HG03575 (cell line): ENCODE results near the gene HACD1.
"Not testable (repeated sequence)": the region's sequence is repeated elsewhere in the genome, so short reads cannot be mapped to it uniquely, and the experiment has no call there.

Experiments
- ATAC-seq: cut with Tn5 transposase; IDR thresholded peaks from one replicate; pipeline ENCODE4 v1.9.1; 2021; ENCODE audit not compliant: unreplicated experiment, insufficient number of reproducible peaks, low FRiP score; ENCODE audit errors: extremely low read depth

The HACD1 gene

DNA sequence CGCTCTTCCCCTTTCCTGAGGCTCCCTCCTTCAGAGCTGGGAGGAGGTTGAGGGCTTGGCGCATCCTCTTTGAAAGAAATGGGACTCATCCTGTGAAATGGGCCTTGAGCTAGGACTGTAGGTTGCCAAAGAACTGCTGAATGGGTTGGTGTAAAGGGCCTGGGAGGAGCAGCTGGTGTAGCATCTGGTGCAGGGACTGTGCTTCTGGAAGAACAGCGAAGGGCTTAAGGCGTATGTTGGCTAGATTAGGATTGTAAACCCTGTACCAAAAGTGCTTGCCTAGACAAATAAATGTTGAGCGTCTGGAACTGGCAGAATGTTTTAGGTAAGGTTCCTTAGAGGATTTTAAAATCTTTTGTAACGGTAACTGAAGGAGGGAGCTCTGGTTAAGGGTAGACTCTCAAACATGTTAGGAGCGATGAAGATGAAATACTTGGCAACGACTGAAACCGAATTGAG is 27.3 kb upstream of the HACD1 start:
- ATAC-seq = no peak

DNA sequence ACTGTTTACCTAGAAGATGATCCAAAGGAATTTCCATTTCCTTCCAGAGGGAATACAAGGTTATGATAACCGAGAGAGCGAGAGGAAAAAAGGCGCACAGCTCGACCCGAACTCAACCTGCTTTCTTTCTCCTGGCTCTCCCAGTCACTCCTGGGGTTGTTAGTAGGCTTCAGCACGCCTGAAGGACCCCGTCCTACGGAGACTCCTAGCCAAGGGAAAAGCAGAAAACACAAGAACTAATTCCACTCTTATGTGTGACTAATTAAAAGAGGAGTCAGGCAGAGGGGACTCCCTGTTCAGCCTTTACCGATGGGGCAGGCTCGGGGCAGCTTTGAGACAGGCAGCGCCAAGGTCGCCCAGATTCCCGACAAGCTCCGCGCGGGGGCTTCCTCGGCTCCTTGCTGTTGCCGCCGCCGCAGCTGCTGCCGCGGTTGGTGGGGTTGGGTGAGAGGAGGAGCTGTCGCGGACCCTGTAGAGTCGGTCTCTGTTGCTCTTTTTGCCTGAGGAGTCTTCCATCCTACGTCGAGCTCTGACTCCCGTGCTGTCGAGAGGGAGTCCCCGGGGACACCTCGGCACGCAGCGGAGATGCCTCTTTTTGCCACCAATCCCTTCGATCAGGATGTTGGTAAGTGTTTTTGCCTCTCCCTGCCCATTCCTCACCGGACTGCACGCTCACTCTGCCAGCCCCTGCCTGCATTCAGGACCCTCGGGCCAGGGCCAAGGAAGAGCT is 26.7 kb upstream of the HACD1 start, which contains the start of gene STAM:
STAM (plus strand) TSS at position 397 of the 730 bp plus-strand sequence; CDS start at position 586, 189 bp downstream.
- ATAC-seq = peak; percentile 68

DNA sequence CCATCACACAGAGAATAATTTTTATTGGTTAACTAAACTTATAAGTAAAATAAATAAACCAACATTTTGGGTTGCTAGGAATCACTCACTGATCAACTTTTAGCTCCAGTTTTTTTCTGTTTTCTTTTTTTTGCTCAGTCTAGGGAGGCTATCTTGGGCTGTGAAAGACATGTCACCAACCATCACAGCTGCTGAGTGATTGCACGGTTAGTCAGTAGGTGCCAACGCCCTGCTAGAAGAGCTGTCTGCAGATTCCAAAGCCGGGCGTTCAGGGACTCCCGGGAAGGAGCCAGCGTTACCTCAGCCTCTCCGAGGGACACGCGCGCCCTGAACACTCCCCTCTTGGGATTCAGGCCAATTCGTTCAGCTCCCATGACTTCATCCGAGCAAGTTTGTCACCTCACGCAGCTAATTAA is 26.2 kb upstream of the HACD1 start:
- ATAC-seq = peak; percentile 2

DNA sequence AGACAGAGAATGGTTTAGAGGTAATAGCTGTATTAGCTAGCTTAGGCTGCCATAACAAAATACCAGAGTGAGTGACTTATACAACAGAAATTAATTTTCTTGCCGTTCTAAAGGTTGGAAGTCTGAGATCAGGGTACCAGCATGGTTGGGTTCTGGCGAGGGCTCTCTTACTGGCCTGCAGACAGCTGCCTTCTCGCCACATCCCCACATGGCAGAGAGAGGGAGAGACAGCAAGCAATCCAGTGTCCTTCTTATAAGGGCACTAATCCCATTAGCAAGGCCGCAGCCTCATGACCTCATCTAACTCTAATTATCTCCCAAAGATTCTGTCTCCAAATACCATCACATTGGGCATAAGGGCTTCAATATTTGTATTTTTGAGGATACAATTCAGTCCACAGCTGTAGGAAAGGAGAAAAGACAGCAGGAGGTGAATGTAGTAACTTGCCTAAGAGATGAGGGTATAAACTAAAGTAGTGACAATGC is 23.2 kb upstream of the HACD1 start:
- ATAC-seq = no peak

DNA sequence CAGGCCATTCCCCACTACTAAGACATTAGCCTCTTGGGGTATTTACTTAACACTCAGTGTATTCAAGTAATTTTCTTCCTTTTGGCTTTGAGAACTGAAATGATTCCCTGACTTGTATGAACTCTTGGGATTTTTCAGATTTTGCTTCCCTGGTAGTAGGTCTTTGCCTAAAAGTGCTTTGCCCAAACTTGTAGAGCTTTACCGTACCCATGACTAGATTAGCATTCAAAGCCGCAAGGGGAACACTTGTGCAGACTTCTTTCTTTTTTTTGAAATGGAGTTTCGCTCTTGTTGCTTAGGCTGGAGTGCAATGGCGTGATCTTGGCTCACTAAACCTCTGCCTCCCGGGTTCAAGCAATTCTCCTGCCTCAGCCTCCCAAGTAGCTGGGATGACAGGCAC is 20.7 kb upstream of the HACD1 start:
- ATAC-seq = no peak

DNA sequence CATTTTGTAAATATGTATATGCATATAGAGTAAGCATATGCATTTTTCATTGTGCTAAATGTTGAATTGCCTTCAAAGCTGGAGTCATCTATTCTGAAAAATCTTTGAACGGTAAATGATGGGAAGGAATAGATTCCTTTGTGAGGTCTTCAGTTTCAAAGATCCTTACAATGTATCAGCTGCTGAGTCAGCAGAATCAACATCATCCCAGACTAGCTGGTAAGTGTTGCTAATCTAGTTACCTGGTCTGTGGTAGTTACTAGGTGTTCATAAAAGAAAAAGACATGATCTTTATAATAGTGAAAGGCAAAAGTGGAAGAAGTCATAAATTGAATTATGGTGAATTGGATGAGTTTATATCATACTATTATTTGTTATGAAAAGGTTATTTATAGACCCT is 16.2 kb upstream of the HACD1 start:
- no peak for ATAC-seq

DNA sequence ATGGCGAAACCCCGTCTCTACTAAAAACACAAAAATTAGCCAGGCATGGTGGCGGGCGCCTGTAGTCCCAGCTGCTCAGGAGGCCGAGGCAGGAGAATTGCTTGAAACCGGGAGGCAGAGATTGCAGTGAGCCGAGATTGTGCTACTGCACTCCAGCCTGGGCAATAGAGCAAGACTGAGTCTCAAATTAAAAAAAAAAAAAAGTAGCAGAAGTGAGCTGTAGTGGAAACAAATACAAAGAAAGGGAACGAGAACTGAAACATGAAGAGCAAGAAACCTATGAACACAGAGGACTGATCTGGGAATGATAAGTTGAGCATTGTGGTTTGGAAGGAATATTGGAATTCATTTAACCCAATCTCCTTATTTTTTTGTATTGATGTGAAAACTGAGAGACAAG is 15.4 kb upstream of the HACD1 start:
- not testable (repeated sequence) for ATAC-seq

DNA sequence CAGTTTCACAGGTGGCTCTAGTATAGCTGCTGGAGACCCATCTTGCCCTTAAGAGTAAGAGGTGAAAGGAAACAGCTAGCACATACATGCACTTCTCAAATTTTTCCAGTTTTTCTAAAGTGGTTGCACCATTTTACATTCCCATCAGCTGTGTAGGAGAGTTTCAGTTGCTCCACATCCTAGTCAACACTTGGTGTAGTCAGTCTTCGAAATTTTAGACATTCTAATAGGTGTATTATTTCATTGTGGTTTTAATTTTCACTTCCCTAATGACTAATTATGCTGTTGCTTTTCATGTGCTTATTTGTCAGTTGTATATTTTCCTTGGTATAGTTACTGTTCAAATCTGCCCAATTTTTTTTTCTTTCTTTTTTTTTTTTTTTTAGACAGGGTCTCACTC is 9.5 kb upstream of the HACD1 start:
- ATAC-seq = no peak

DNA sequence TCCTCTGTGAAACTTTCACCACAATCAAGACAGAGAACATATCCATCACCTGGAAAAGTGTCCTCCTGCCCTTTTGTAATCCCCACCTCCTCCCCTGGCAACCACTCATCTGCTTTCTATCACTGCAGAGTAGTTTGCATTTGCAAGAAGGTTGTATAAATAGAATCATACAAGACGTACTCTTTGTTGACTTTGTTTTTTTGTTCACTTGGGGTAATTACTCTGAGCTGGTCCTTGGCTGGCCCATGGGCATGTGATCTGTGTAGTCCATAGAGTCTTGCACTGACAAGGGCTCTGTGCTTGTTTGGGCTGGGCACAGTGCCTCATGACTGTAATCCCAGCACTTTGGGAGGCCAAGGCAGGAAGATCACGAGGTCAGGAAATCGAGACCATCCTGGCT is 7.8 kb upstream of the HACD1 start:
- no peak for ATAC-seq

DNA sequence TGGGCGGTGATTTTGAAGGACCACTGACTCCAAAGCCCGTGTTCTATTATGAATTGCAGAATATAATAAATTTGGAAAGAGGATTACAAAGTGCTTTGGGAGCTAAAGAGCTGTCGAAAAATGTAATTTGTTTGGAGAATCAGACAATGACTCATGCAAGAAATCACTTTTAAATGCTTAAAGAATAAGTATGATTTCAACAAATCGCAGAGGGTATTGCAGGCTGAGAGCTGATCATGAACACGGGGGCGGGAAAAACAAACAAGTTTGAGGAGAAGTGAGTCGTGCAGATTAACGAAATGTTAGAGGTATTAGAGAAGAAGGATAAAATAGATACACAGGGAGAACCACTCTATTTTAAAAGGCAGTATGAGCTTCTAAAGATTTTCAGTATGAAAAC is 4.9 kb upstream of the HACD1 start:
- ATAC-seq = no peak

DNA sequence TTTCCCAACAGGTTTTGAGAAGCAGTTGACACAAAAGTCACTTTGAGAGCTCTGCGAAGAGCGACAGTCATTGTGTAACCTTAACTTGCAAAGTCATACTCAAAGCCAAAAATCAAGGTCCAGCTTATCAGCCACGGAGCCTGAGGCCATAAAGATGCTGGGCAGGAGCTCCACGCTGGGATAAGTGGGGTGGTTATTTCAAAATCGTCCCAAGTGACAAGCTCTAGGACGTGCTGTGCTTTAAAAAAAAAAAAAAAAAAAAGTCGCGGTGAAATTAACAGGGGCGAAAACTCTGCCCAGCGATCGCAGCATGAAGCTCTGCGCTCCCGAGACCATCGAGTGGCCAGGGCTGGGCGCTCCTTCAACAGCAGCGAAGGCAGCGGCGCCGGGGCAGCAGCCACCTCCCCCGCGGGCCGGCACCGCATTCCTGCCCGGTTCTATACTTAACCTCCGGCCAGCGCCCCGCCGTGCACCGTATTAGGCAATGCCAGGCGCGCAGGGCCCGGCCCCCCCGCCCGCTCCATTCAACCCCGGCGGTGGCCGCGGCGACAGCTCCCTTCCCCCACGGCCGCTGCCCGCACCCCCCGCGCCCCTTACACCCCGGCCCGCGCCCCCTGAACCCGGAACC is 657 bp downstream of the HACD1 start:
- no peak for ATAC-seq

DNA sequence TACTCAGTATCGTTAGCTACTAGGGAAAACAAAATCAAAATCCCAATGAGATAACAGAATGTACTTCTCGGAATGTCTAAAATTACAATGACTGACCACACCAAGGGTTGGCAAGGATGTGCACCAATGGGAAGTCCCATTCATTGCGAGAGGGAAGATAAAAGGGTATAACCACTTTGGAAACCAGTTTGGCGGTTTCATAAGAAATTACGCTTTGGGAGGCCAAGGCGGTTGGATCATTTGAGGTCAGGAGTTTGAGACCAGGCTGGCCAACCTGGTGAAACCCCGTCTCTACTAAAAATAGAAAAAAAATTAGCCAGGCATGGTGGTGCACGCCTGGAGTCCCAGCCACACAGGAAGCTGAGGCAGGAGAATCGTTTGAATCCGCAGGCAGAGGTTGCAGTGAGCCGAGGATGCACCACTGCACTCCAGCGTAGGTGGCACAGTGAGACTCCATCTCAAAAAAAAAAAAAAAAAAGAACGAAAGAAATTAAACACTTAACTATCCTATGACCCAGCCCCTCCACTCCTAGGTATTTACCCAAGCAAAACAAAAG is 7.6 kb downstream of the HACD1 start:
- no peak for ATAC-seq

DNA sequence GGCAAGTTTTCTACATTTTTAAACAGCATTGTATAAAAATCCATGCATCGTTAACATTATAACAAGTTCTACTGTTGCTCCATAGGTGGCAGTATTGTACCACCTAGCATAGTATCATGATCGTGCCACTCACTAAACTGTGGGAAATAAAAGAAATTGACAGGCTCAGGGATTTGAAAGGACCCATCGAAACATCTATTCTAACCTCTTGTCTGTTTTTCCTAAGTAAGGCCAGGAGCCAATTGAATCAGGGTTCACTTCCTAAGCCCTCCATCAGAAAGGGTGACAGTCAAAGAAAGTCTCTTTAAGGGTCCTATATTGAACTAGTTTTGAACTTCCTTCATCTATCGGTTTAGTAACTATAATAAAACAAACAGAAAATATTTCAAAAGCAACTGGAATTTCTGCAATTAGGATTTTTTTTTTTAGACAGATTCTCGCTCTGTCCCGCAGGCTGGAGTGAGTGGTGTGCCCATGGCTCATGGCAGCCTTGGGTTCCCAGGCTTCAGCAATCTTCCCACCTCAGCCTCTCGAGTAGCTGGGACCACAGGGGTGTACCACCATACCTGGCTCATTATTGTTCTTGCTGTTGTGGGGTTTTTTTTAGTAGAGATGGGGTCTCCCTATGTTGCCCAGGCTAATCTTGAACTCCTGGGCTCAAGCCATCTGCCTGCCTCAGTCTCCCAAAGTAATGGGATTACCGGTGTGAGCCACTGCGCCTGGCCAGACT is 9.4 kb downstream of the HACD1 start:
- no peak for ATAC-seq

DNA sequence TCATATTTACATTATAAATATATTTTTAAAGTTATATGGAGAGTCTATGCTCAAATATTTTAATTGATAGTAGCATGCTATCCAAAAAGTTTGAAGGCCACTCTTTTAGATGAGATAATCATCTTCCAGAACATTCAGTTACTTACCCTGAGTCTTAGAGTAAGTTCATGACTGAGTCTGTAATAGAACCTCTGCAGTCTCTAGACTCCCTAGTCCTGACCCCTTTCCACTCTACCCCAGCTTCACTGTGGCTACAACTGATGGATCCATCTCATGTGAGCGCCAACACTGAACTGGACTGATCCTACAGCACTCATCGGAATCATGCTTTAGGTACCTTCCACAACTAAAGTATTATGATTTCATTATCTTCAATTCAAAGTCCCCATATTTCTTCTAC is 10.1 kb downstream of the HACD1 start:
- no peak for ATAC-seq

DNA sequence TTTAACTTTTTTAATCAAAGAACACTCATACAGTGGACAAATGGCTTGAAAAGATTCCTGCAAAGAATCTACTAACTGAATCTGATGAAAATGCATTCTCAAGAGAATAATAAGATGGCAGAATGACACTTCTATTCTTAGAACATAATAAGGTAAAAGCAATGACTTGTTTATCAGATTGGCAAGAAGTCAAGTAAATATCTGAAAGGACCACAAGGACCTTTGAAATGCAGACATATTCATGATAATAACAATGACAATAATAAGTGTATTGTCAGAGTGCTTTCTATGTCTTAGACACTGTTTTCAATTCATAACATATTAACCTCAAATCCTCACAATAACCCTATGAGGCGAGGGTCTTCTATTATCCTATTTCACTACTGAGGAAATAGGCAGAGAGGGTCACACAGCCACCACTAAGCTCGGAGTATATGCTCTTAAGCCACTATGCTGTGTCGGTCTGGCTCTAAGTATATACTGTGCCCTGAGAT is 10.6 kb downstream of the HACD1 start:
- ATAC-seq = no peak

DNA sequence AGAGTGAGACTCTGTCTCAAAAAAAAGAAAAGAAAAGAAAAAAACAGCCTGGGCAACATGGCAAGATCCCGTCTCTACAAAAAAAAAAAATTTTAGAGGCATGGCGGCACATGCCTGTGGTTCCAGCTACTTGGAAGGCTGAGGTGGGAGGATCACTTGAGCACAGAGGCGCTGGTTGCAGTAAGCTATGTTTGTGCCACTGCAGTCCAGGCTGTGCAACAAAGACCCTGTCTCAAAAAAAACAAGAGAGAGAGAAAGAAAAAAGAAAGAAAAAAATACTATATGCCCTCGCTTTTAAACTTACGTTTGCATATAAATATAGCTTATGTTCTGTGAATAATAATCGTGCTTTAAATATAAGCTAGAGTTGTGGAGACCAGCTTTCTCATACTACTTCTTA is 11.2 kb downstream of the HACD1 start:
- no peak for ATAC-seq

DNA sequence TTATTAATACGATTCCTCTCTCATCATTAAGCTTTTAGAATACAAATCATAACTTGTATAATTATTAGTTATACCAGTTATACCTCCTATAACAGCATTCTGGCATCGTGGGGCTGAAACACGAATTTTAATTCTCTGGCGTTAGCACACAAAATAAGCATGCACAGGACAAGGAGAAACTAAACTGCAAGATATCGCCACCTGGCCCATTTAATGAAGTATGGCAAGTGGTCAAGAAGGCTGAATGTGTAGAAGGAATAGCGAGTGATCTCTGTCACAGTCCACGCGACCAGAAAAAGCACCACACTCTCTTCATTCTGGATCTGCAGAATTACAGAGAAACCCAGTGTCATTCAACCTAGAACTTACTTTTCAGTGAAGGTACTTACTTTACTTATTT is 18.1 kb downstream of the HACD1 start:
- no peak for ATAC-seq

DNA sequence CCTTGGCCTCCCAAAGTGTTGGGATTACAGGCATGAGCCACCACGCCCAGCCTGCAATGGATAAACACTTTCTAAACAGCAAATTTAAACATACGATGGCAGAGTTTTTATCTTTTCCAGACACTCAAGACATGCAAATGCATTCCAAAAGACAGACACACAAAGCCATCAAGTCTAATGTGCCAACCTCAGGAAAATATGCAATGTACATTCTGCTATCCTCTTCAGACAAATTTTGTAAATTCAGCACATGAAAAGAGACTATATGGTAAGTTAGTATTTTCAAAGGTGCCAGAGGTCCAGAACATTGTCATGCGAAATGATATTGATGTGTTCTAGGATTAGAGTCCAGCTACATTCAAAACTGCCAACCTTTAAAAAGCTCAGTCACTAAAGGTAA is 19.8 kb downstream of the HACD1 start:
- ATAC-seq = no peak

DNA sequence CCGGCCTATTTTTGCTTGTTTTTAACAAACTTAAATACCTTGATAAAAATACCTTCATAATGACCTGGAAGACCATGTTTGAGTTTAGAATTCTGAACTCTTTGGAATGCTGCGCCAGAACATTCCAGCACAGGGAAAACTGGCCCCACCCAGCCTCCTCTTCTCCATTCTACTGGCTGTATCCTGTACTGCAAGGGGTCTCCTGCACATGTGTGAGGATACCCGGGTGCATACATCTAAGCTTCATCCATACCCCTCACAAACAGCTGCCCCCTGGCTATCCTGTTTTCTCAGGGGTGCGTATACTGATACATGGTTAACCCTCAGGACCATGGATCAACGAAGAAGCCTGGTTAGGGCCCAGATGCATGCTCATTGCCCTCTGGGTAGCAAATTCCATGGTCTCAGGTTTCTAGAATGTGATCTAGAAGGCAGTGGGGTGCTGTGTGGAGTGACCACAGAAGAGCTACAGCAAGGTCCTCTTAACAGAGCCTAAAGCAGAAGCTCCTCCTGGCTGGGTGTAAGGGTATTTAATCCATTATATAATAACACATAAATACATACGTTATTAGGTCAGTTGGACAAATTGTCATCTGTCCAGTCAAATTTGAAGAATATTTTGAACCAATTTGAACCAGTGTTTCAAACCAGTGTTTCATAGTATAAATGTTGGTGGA is 26.1 kb downstream of the HACD1 start:
- no peak for ATAC-seq
